NCI-H2227 treated with DMSO at 0.1 percent for 48 hours (cell line): Measurements from ENCODE around the gene TRIM5.
A peak's percentile ranks its signal among the peaks of the same experiment; 100 is the strongest.
"Not testable (repeated sequence)": the region's sequence is repeated elsewhere in the genome, so short reads cannot be mapped to it uniquely, and the experiment has no call there.

ENCODE experiments used
- DNase-seq: peaks from one replicate; lab custom pipeline; 2025; lab: John Stamatoyannopoulos, UW

TRIM5 gene

GRCh38 chr11:5688482-5688881, 3.6 kb upstream of the TRIM5 start:
- DNase-seq: no peak

DNA sequence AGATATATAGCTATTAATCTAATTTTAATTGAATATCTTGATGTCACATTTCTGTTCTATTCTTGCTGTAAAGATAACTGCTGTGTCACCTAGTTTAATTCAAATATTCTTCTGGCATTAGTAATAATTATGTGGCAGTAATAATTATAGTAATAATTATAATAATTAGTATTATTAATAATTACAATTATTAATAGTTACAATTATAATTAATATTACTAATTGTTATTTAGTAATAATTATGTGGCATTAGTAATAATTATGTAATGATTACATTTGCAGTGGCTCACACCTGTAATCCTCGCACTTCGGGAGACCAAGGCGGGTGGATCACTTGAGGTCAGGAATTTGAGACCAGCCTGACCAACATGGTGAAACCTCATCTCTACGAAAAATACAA, 1.6 kb upstream of the TRIM5 start:
- no peak for DNase-seq

GRCh38 chr11:5684036-5684645, 733 bp downstream of the TRIM5 start:
- DNase-seq: peak; percentile 18

DNA sequence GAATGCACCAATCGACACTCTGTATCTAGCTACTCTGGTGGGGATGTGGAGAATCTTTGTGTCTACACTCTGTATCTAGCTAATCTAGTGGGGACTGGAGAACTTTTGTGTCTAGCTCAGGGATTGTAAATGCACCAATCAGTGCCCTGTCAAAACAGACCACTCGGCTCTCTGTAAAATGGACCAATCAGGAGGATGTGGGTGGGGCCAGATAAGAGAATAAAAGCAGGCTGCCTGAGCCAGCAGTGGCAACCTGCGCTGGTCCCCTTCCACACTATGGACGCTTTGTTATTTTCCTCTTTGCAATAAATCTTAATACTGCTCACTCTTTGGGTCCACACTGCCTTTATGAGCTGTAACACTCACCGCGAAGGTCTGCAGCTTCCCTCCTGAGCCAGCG, 1.3 kb downstream of the TRIM5 start:
- not testable (repeated sequence) for DNase-seq

- not testable (repeated sequence) for DNase-seq
These were observed 1.9 kb downstream of the TRIM5 start for GRCh38 chr11:5682890-5683441.

DNA sequence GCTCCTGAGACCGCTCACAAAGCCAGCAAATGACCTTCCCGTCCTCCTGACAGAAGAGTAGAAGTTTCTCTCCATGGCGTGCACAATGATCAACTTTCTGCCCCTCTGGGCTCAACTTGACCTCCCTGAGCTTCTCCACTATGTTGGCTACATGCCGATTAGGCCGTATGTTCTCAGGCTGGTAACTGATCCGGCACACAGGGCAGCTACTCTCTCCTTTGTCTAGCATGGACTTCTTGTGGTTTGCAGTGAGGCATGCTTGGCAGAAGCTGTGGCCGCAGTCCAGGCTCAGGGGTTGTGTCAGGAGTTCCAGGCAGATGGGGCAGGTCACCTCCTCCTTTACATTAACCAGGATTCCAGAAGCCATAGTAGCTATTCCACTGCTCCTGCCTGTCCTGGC, 5.1 kb downstream of the TRIM5 start:
- no peak for DNase-seq

DNA sequence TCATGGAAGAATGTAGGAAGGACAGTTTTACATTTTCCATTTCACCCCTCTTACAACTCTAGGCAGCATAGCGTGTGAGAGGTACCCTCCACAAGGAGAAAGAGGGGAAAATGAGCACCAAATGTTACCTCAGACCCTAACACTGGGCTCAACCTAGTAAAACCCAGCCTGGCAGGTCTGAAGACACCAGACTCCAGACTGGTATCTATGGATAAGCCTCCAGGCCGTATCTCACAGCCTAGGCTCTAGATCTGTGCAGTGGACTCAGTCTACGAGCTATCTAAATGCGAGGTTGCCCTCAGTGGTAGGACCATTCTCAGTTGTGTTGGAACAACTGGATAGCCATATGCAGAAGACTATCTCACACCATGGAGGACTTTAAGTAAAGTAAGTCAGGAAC, 10.5 kb downstream of the TRIM5 start:
- no peak for DNase-seq

GRCh38 chr11:5671831-5672230, 13.0 kb downstream of the TRIM5 start:
- no peak for DNase-seq

GRCh38 chr11:5666402-5666793, 18.5 kb downstream of the TRIM5 start:
- no peak for DNase-seq

GRCh38 chr11:5665746-5666401, 19.0 kb downstream of the TRIM5 start:
- DNase-seq: no peak

- DNase-seq: no peak
These were observed 19.8 kb downstream of the TRIM5 start for GRCh38 chr11:5665051-5665570.

GRCh38 chr11:5663511-5663910, 21.4 kb downstream of the TRIM5 start:
- no peak for DNase-seq

DNA sequence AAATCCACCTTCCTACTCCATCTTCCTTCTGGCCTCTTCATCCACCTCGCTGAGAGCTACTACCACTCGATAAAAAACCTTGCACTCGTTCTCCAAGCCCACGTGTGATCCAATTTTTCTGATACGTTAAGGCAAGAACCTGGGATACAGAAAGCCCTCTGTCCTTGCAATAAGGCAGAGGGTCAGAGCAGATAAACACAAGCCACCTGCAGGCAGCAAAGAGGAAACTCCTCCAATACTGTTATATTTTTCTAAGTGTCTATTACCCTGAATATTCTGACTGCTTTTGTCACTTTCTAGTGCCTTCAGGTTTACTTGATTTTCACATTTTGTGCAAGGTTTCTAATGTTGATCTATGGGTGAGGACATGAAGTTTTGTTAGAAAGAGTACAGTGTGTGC, 26.6 kb downstream of the TRIM5 start:
- no peak for DNase-seq

- DNase-seq: not testable (repeated sequence)
These were observed 27.9 kb downstream of the TRIM5 start for GRCh38 chr11:5656956-5657355.

DNA sequence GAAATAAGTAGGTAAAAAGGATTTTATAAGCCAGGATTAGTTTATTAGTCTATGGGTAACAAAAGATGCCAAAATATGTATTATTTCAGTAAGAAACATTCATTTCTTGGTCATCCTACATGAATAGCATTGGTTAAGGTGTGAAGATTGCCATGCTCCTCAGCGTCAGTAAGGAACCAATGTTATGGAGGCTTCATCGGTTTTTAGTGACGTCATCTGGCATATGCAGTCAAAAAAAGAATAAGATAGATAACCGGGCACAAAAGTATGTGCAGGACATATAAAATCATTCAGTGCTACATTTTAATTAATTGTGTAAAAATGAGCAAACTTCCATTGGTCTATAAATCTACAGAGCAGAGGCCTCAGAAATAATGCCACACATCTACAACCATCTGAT, 29.4 kb downstream of the TRIM5 start:
- no peak for DNase-seq

DNA sequence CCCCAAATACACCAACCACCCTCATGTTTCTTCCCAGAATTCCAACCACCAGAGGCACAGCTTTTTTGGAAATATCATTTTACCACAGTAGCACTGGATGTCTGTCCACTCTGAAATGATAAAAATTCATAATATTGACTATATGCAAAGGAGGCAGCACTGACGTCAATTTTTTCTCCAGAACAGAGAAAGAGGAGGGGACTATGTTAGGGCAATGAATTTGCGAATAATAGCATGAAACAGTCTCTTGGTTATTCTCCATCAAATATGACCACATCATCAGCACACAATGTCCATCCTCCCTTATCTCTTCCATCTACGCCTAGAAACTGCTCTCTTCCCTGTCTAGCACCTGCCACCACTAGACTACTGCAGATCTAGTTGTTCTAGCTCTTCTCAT, 38.7 kb downstream of the TRIM5 start:
- no peak for DNase-seq

DNA sequence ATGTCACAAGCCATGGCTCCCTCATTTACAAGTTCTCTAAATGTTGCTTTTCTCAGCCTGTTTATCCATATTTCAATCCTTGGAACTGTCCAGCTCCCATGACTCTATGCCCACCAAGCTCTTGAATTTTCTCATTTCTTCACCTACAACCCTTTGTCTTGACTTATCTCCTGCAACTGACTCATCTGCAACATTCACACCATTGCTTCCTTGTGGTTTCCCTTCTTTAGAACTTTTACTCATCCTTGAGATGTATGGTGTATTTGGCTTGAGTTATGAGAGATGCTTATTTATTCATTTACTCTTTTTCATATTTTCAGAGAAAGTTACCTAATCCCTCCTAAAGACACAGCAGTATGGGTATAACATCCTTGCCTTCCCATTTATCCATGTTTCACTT, 41.3 kb downstream of the TRIM5 start:
- DNase-seq: no peak

DNA sequence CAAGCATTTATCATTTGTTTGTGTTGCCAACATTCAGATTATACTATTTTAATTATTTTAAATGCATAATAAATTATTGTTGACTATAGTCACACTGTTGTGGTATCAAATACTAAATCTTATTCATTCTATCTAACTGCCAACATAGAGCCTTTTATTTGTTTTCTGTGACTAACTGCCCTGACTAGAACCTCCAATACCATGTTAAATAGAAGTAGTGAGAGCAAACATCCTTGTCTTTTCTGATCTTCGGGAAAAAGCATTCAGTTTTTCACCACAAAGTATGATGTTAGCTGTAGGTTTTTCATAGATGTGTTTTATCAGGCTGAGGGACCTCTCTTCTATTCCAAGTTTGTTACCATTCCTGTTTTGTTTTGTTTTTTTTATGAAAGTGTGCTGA, 44.9 kb downstream of the TRIM5 start:
- no peak for DNase-seq

GRCh38 chr11:5631969-5632635, 52.8 kb downstream of the TRIM5 start:
- DNase-seq: no peak

DNA sequence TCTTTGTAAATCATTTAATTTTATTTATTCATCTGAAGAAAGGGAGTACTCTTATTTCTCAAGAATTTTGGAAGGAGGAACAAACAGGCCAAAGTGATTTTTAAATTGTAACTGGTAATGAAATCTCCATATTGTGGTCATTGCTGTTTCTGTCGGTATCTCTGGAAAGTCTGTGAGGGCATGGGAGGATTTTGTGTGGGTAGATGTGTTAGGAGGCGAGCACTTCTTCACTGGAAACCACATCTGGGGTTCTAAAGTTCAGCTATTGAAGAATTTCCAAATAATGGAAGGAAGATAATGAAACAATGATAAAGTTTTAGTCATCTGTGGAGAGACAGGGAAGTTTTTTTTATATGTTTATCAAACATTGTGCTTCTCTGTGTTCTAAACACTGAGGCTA, 53.5 kb downstream of the TRIM5 start:
- DNase-seq: no peak

DNA sequence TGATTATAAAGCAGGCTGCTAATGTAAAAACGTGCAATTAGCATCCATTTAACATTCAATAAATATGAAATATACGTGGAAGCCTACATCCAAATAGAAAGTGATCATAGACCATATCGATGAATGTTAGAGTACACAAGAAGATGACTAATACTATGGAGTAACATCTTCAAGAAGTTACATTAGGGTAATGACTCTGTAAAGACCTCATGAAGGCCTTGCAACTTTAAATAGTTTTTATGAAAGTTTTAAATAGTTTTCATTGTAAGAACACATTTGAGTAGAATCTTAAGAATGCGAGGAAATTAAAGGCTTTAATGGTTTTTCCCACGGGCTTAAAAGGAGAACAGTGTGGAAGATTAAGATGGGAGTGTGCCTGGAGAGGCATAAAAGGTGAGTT, 58.7 kb downstream of the TRIM5 start:
- no peak for DNase-seq

GRCh38 chr11:5625281-5625680, 59.6 kb downstream of the TRIM5 start:
- DNase-seq: no peak
